ENCODE measurements around the gene SNX33.

SNX33 gene

DNA sequence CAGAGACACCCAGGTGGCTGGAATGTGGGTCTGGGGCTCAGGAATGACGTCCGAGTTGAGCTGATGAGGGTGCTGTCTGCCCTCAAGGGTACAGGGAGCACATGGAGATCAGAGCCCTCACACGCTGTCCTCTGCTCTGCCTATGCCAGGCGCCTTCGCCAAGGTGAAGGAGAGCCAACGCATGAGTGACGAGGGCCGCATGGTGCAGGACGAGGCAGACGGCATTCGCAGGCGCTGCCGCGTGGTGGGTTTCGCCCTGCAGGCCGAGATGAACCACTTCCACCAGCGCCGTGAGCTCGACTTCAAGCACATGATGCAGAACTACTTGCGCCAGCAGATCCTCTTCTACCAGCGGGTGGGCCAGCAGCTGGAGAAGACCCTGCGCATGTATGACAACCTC lies 9.1 kb downstream of the SNX33 start:
- H3K4me3 ChIP-seq (ENCODE audit: low read depth in 1 of 2, low read length in 2 of 2) = no peak overlapping the region
- no peaks in the 10 kb centered on the region for H3K27me3 ChIP-seq (ENCODE audit: insufficient read depth, low read length, poor library complexity)
- no peaks in the 10 kb centered on the region for H3K79me2 ChIP-seq (ENCODE audit: insufficient read depth, low read length)
- ATAC-seq (ENCODE audit: insufficient read depth, low read depth) (no peak), DNase-seq (no peak)
- H3K4me1 ChIP-seq (ENCODE audit: insufficient read depth, low read length) = no peaks in the 10 kb centered on the region
- H4K20me1 ChIP-seq (ENCODE audit: insufficient read depth, low read length) = no peaks in the 10 kb centered on the region
- H2AFZ ChIP-seq (ENCODE audit: low read depth, low read length) = no peak overlapping the region
- no peaks in the 10 kb centered on the region for H3K36me3 ChIP-seq (ENCODE audit: insufficient read depth, low read length)
- no peak overlapping the region for H3K9ac ChIP-seq (ENCODE audit: low read depth, low read length)
- H3K4me2 ChIP-seq (ENCODE audit: insufficient read depth, low read length) = no peak overlapping the region
- H3K27ac ChIP-seq (ENCODE audit: low read length) = no peak overlapping the region
- no peaks in the 10 kb centered on the region for H3K9me3 ChIP-seq (ENCODE audit: insufficient read depth, low read length, severe bottlenecking)
- TF ChIP-seq, protein P1, sequence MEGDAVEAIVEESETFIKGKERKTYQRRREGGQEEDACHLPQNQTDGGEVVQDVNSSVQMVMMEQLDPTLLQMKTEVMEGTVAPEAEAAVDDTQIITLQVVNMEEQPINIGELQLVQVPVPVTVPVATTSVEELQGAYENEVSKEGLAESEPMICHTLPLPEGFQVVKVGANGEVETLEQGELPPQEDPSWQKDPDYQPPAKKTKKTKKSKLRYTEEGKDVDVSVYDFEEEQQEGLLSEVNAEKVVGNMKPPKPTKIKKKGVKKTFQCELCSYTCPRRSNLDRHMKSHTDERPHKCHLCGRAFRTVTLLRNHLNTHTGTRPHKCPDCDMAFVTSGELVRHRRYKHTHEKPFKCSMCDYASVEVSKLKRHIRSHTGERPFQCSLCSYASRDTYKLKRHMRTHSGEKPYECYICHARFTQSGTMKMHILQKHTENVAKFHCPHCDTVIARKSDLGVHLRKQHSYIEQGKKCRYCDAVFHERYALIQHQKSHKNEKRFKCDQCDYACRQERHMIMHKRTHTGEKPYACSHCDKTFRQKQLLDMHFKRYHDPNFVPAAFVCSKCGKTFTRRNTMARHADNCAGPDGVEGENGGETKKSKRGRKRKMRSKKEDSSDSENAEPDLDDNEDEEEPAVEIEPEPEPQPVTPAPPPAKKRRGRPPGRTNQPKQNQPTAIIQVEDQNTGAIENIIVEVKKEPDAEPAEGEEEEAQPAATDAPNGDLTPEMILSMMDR (IDR thresholded peaks at IDR 0.05; ENCODE audit: borderline replicate concordance, extremely low read depth, low read length, poor library complexity, severe bottlenecking) = no peak
- TF ChIP-seq EZH2 (IDR thresholded peaks at IDR 0.05; ENCODE audit: borderline replicate concordance, low read depth, low read length, severe bottlenecking) = no peak

DNA sequence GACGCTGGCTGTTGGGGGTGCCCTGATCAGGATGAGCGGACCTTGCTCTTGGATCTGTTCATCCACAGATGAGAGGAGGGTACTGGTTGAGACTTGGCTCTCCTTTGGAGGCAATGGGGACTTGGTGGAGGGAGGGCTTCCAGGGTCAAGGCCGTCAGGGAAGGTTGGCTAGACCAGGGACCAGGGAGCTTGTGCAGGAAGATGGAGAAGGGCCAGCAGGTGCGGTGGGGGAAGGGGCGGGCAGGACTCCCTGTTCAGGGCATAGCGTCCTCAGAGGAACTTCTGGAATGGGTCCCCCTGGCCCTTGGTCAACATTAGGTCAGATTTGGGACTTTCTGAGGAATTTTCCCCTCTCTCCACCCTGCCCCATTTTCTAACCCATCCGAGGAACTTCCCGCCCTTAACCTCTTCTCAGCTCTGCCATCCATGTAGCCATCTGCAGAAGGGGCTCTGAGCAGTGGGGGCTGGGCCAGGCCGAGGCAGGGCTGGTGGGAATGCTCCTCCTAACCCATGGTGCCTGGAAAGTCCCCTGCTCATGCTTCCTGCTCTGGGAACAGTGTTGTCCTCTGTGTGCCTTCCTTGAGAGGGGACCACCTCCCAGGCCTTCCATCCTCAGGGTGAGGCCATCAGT lies 11.5 kb downstream of the SNX33 start:
- H3K4me3 ChIP-seq (ENCODE audit: low read depth in 1 of 2, low read length in 2 of 2) = no peak overlapping the region
- no peaks in the 10 kb centered on the region for H3K4me1 ChIP-seq (ENCODE audit: insufficient read depth, low read length)
- no peaks in the 10 kb centered on the region for H3K79me2 ChIP-seq (ENCODE audit: insufficient read depth, low read length)
- no peak overlapping the region for H3K9ac ChIP-seq (ENCODE audit: low read depth, low read length)
- no peaks in the 10 kb centered on the region for H3K9me3 ChIP-seq (ENCODE audit: insufficient read depth, low read length, severe bottlenecking)
- no peak for ATAC-seq (ENCODE audit: insufficient read depth, low read depth)
- no peak overlapping the region for H2AFZ ChIP-seq (ENCODE audit: low read depth, low read length)
- H4K20me1 ChIP-seq (ENCODE audit: insufficient read depth, low read length) = no peaks in the 10 kb centered on the region
- no peaks in the 10 kb centered on the region for H3K36me3 ChIP-seq (ENCODE audit: insufficient read depth, low read length)
- TF ChIP-seq, protein P1 (IDR thresholded peaks at IDR 0.05; ENCODE audit: borderline replicate concordance, extremely low read depth, low read length, poor library complexity, severe bottlenecking) = no peak
- no peak for TF ChIP-seq EZH2 (IDR thresholded peaks at IDR 0.05; ENCODE audit: borderline replicate concordance, low read depth, low read length, severe bottlenecking)
- no peak for DNase-seq
- no peak overlapping the region for H3K4me2 ChIP-seq (ENCODE audit: insufficient read depth, low read length)
- H3K27ac ChIP-seq (ENCODE audit: low read length) = no peak overlapping the region
- H3K27me3 ChIP-seq (ENCODE audit: insufficient read depth, low read length, poor library complexity) = no peaks in the 10 kb centered on the region

DNA sequence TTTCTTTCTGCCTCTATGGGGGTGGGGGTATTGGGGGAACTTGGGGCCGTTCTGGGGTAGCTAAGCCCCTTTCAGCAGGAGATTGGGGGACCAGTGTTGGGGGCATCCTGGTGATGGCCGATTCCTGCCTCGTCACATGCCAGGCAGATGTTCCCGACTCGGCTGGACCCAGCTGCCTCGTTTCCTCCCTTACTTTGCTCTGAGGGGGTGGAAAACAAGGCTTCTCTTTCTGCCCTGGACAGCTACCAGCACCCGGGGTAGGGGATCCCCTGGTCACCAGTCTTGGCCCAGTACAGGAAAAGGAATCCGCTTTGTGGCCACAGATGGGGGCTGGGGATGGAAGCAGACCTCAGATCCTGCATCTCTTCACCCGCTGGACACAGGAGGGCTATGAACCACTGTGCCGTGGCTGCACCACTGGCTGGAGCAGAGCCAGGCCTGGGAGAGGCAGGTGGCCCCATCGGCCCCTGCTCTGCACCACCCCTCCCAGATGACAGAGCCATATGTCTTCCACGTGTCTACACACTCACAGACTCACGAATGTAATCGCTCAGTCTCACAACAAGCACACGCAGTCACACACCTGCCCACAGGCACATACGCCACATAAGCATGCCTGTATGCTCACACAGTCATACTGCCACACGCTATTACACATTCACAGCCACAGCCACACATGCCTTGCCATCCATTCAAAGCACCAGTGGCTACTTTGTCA lies 12.4 kb downstream of the SNX33 start:
- DNase-seq = no peak
- H3K9ac ChIP-seq (ENCODE audit: low read depth, low read length) = no peak overlapping the region
- TF ChIP-seq, protein P1 (IDR thresholded peaks at IDR 0.05; ENCODE audit: borderline replicate concordance, extremely low read depth, low read length, poor library complexity, severe bottlenecking) = no peak
- TF ChIP-seq EZH2 (IDR thresholded peaks at IDR 0.05; ENCODE audit: borderline replicate concordance, low read depth, low read length, severe bottlenecking) = no peak

More for the DNA sequence above, 12.4 kb downstream of the SNX33 start:
- Histone ChIP-seq H3K79me2 (ENCODE audit: insufficient read depth, low read length) (no peaks in the 10 kb centered on the region), H3K4me1 (ENCODE audit: insufficient read depth, low read length) (no peaks in the 10 kb centered on the region), H3K4me2 (ENCODE audit: insufficient read depth, low read length) (no peak overlapping the region), H3K4me3 (ENCODE audit: low read depth in 1 of 2, low read length in 2 of 2) (no peak overlapping the region), H2AFZ (ENCODE audit: low read depth, low read length) (no peak overlapping the region), H3K36me3 (ENCODE audit: insufficient read depth, low read length) (no peaks in the 10 kb centered on the region), H3K27me3 (ENCODE audit: insufficient read depth, low read length, poor library complexity) (no peaks in the 10 kb centered on the region), H4K20me1 (ENCODE audit: insufficient read depth, low read length) (no peaks in the 10 kb centered on the region), H3K27ac (ENCODE audit: low read length) (no peak overlapping the region), H3K9me3 (ENCODE audit: insufficient read depth, low read length, severe bottlenecking) (no peaks in the 10 kb centered on the region)
- no peak for ATAC-seq (ENCODE audit: insufficient read depth, low read depth)
